Cardiac ventricle fibroblast (primary cell): ENCODE data around the gene ZC3H13. TPM values are rescaled to one million over a fixed set of nuclear protein-coding genes. Genes with fewer than 3 reads are reported as not detected.

Experiments used
- total RNA-seq: library from RNA; depleted of rRNA; stranded (reverse); fragments of >200 nt; gene quantifications from 2 replicates; pipeline ENCODE4 v1.2.3, GENCODE V29; 2015

Gene ZC3H13, protein sequence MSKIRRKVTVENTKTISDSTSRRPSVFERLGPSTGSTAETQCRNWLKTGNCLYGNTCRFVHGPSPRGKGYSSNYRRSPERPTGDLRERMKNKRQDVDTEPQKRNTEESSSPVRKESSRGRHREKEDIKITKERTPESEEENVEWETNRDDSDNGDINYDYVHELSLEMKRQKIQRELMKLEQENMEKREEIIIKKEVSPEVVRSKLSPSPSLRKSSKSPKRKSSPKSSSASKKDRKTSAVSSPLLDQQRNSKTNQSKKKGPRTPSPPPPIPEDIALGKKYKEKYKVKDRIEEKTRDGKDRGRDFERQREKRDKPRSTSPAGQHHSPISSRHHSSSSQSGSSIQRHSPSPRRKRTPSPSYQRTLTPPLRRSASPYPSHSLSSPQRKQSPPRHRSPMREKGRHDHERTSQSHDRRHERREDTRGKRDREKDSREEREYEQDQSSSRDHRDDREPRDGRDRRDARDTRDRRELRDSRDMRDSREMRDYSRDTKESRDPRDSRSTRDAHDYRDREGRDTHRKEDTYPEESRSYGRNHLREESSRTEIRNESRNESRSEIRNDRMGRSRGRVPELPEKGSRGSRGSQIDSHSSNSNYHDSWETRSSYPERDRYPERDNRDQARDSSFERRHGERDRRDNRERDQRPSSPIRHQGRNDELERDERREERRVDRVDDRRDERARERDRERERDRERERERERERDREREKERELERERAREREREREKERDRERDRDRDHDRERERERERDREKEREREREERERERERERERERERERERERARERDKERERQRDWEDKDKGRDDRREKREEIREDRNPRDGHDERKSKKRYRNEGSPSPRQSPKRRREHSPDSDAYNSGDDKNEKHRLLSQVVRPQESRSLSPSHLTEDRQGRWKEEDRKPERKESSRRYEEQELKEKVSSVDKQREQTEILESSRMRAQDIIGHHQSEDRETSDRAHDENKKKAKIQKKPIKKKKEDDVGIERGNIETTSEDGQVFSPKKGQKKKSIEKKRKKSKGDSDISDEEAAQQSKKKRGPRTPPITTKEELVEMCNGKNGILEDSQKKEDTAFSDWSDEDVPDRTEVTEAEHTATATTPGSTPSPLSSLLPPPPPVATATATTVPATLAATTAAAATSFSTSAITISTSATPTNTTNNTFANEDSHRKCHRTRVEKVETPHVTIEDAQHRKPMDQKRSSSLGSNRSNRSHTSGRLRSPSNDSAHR (N-terminal part only)
- 12.2 and 12.4 TPM in 2 replicates for total RNA-seq

DNA sequence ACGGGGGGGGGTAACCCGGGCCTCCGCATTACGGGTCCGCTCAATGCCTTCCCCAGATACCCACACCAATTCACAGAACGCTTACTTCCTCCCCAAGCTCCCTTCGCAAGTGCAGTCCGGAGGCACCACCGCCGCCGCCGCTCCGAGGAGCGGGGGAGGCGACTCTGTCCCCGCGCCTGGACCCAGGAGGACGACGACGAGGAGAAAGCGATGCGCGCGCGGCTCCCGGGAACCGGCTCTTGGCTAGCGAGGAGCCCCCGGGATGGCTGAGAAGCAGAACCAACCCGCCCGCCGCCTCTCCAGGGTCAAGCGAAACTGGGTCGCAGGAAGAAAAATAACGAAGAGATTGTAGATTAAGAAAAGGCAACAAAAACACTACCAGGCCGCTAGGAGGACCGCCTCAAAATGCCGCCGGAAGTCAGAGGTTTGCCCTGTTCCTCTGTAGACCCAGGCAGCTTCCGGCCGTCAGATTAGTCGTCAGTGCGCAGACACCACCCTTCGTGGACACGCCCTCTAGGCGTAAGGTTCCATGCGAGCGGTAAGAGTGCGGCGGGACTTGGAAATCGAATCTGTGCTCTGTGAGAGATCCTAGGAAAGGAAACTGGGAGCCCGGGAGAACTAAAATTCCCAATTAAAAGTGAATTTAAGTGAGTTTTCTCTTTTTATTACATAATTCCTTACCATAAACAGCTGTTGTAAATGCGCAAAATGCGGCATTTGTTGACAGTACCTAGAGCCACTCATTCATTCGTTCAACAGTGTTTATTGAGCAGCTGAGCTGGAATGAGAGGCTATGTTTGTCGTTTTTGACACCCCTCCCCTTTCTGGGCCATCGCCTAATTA, at the start of gene ZC3H13:
Gene ZC3H13, minus strand, starts transcription at position 428 of the 843 bp plus-strand sequence. CDS start 7,239 bp downstream, outside the sequence.

Other genes starting within 250 kb of the ZC3H13 start
- gene SIAH3, start 201.0 kb downstream of the ZC3H13 start, total RNA-seq: not detected in 2 replicates
- not detected in 2 replicates for gene CPB2, start 52.3 kb upstream of the ZC3H13 start, total RNA-seq
- gene LCP1, start 129.4 kb upstream of the ZC3H13 start, total RNA-seq: 0.06 and 1.4 TPM in 2 replicates
- not detected in 2 replicates for gene LRRC63, start 159.2 kb upstream of the ZC3H13 start, total RNA-seq